Neural crest cell (in vitro differentiated cells): ENCODE data around the gene SUFU. TPM values are rescaled to one million over a fixed set of nuclear protein-coding genes. Genes with fewer than 3 reads are reported as not detected.

ENCODE experiments used
- DNase-seq: peaks from one replicate; pipeline ENCODE4 v3.0.0; 2021; ENCODE audit warnings: low read depth, mixed read lengths, low spot score
- H3K27ac Mint-ChIP-seq: one replicate; pipeline ENCODE4 v1.8.0; 2021; ENCODE audit warnings: mild to moderate bottlenecking, mixed read lengths; ENCODE audit not compliant: unreplicated experiment
- H3K27me3 Mint-ChIP-seq: 2 replicates; pipeline ENCODE4 v1.8.0; 2021; ENCODE audit warnings: low read depth, mild to moderate bottlenecking, mixed read lengths
- H3K36me3 Mint-ChIP-seq: 2 replicates; pipeline ENCODE4 v1.8.0; 2021; ENCODE audit warnings: low read depth, mild to moderate bottlenecking, mixed read lengths
- H3K4me1 Mint-ChIP-seq: 2 replicates; pipeline ENCODE4 v1.8.0; 2021; ENCODE audit warnings: mixed read lengths
- H3K4me3 Mint-ChIP-seq: one replicate; pipeline ENCODE4 v1.8.0; 2021; ENCODE audit warnings: mild to moderate bottlenecking, mixed read lengths
- H3K9me3 Mint-ChIP-seq: 2 replicates; pipeline ENCODE4 v1.8.0; 2021; ENCODE audit warnings: mixed read lengths
- total RNA-seq: library from RNA; stranded (reverse); gene quantifications from 2 replicates; pipeline ENCODE4 v1.2.1, GENCODE V29; 2021
- TF ChIP-seq, protein P1 (sequence below): fragments of 200-600 bp; sonication (generic); conservative IDR thresholded peaks from 2 replicates; pipeline ENCODE4 v1.5.0; 2021; ENCODE audit warnings: antibody characterized with exemption, mild to moderate bottlenecking

SUFU gene
- total RNA-seq, 1 donor from 2014 or later: 27.1 TPM

DNA sequence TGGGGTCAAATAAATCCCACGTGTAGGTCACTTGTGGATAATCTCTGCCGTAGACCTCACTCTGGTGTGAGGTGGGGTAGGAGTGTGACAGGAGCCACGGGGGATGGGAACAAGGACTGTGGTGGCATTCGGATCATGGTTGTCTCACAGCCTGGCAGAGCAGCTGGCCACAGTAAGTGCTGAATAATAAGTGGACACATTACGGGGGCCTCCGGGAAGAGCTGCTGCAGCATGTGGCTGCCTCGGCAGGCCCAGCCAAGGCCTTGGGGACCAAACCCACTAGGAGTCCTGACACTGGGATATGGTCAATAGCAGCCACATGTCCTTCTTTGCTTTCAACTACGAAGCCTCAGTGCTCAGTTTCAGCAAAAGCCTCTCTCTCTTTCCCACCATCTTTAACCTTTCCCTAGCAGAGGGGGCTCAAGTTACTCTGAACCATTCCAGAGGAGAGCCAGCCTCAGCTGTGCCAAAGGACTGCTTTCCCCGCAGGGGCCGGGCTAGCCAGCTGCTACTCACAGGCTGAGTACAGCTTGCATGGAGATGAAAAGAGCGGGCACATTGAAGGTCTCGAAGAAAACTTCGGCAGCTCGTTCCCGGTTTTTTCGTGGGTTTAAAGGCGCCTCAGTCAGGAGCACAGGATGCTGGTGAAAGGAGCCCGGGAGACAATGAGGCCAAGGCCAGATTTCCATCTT, 18.5 kb upstream of the SUFU start:
- no peaks in the 10 kb centered on the region for H3K4me1 Mint-ChIP-seq
- no peak overlapping the region for H3K4me3 Mint-ChIP-seq
- H3K27ac Mint-ChIP-seq: no peak overlapping the region
- H3K36me3 Mint-ChIP-seq: peaks cover 6% of the 10 kb centered on the region
- TF ChIP-seq, protein P1, sequence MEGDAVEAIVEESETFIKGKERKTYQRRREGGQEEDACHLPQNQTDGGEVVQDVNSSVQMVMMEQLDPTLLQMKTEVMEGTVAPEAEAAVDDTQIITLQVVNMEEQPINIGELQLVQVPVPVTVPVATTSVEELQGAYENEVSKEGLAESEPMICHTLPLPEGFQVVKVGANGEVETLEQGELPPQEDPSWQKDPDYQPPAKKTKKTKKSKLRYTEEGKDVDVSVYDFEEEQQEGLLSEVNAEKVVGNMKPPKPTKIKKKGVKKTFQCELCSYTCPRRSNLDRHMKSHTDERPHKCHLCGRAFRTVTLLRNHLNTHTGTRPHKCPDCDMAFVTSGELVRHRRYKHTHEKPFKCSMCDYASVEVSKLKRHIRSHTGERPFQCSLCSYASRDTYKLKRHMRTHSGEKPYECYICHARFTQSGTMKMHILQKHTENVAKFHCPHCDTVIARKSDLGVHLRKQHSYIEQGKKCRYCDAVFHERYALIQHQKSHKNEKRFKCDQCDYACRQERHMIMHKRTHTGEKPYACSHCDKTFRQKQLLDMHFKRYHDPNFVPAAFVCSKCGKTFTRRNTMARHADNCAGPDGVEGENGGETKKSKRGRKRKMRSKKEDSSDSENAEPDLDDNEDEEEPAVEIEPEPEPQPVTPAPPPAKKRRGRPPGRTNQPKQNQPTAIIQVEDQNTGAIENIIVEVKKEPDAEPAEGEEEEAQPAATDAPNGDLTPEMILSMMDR: no peak
- no peaks in the 10 kb centered on the region for H3K27me3 Mint-ChIP-seq
- DNase-seq: no peak
- no peaks in the 10 kb centered on the region for H3K9me3 Mint-ChIP-seq

DNA sequence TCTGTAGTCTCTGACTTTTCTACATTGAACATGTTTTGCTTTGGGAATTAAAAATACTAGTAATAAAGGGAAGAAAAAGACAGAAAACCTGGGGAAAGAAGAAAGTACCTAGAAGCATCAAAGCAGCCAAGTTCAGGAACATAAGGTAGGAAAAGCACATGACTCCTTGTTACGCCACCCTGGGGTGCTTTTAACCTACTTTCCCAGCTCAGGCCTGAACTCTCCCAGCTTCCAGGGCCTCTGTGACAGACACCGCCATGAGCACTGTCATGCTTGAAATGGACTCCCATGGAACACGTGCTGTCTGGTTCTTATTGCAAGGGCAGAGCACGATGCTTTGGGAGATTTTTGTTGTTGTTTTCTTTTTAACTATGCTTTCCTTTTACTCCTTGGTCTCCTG, 12.6 kb upstream of the SUFU start:
- no peaks in the 10 kb centered on the region for H3K9me3 Mint-ChIP-seq
- TF ChIP-seq, protein P1: no peak
- H3K27me3 Mint-ChIP-seq: no peaks in the 10 kb centered on the region
- H3K4me3 Mint-ChIP-seq: no peak overlapping the region
- H3K36me3 Mint-ChIP-seq: peaks cover 3% of the 10 kb centered on the region
- H3K27ac Mint-ChIP-seq: no peak overlapping the region
- H3K4me1 Mint-ChIP-seq: no peaks in the 10 kb centered on the region
- no peak for DNase-seq

DNA sequence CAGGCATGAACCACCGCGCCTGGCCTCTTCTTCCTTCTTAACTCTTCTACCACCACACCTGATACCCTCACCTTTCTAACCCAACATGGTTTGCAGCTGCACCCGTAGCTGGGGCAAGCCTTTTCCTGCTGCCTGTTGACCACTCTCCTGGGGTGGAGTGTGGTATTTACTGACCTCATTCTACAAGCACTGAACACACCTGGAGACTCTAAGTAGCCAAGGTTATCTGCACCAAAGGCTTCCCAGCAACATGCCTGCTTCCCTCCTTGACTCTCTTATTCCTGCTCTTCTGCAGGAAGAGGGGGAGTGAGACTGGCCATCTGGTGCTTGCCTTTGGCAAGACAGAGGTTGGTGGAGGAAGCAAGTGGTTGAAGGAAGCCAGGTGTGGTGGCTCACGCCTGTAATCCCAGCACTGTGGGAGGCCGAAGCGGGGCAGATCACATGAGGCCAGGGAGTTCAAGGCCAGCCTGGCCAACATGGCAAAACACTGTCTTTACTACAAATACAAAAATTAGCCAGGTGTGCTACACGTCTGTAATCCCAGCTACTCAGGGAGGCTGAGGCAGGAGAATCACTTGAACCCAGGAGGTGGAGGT, 11.3 kb upstream of the SUFU start:
- no peaks in the 10 kb centered on the region for H3K4me1 Mint-ChIP-seq
- no peak overlapping the region for H3K27ac Mint-ChIP-seq
- no peaks in the 10 kb centered on the region for H3K9me3 Mint-ChIP-seq
- TF ChIP-seq, protein P1: no peak
- DNase-seq: no peak
- no peaks in the 10 kb centered on the region for H3K27me3 Mint-ChIP-seq
- H3K36me3 Mint-ChIP-seq: peaks cover 3% of the 10 kb centered on the region
- H3K4me3 Mint-ChIP-seq: no peak overlapping the region

DNA sequence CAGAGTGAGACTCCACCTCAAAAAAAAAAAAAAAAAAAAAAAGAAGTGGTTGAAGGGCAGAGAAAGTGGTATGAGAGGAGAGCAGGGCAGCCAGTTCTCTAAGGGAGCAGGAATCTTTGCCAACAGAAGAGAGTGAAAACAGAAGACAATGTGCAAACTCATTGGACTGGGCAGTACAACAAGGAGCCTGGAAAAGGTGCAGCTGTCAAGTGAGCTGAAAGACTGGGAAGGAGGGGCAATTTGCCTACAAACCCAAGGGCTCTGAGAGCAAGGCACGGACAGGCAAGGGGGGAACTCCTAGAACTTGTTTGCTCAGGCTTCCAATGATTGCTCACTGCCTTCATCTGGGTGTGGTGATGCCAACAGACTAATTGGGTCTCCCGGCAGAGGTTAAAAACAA, 10.8 kb upstream of the SUFU start:
- H3K9me3 Mint-ChIP-seq: no peaks in the 10 kb centered on the region
- no peaks in the 10 kb centered on the region for H3K4me1 Mint-ChIP-seq
- TF ChIP-seq, protein P1: no peak
- no peak for DNase-seq
- H3K27ac Mint-ChIP-seq: peak overlapping the region; percentile 81
- peaks cover under 1% of the 10 kb centered on the region for H3K36me3 Mint-ChIP-seq
- no peak overlapping the region for H3K4me3 Mint-ChIP-seq
- no peaks in the 10 kb centered on the region for H3K27me3 Mint-ChIP-seq

DNA sequence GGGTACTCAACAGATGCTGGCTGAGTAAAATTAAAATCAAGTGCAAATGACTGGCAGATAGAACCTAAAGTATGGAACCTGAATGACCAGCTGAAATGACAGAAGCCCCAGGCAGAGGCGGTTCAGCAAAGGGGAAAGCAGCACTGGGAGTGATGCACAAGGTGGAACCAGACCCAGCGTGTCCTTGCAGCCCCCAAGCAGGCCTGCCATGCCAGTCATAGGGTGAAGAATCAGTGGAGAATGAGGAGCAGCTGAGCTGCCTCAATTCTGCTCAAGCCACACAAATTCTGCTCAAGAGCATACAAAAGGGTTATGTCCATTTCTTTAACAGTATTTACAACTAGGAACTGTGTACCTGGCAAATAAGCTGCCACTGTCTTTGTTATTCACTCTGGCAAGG, 10.0 kb upstream of the SUFU start:
- Mint-ChIP-seq H3K36me3 (no peaks in the 10 kb centered on the region), H3K9me3 (no peaks in the 10 kb centered on the region), H3K27me3 (no peaks in the 10 kb centered on the region), H3K27ac (no peak overlapping the region), H3K4me1 (no peaks in the 10 kb centered on the region), H3K4me3 (no peak overlapping the region)
- TF ChIP-seq, protein P1: no peak
- no peak for DNase-seq
